GM12873 (cell line): ENCODE results near the gene TMCO5A.

Experiments used
- TF ChIP-seq, protein P1 (sequence below): IDR thresholded peaks from 2 replicates; pipeline ENCODE4 v1.5.1; 2012; ENCODE audit warnings: low read depth, mild to moderate bottlenecking, moderate library complexity, low read length, control low read depth; ENCODE audit not compliant: insufficient read depth; ENCODE audit errors: missing control alignments

The TMCO5A gene

DNA sequence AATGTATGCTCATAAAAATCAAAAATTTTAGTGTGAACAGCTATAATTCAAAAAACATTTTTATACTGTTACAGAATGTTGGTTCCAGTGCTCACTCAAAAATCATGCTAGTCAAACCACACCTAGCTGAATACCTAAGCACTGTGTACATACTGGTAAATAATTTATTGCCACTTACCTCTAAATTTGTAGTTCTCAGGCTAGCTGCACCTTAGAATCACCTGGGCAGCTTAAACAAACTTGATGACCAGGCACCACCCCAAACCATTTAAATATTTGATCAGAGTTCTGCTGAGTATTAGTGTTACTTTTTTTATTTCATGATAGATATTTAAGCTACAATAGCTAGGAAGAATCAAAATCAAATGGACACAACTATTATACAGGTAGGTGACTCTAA, 32.3 kb upstream of the TMCO5A start:
- TF ChIP-seq, protein P1, sequence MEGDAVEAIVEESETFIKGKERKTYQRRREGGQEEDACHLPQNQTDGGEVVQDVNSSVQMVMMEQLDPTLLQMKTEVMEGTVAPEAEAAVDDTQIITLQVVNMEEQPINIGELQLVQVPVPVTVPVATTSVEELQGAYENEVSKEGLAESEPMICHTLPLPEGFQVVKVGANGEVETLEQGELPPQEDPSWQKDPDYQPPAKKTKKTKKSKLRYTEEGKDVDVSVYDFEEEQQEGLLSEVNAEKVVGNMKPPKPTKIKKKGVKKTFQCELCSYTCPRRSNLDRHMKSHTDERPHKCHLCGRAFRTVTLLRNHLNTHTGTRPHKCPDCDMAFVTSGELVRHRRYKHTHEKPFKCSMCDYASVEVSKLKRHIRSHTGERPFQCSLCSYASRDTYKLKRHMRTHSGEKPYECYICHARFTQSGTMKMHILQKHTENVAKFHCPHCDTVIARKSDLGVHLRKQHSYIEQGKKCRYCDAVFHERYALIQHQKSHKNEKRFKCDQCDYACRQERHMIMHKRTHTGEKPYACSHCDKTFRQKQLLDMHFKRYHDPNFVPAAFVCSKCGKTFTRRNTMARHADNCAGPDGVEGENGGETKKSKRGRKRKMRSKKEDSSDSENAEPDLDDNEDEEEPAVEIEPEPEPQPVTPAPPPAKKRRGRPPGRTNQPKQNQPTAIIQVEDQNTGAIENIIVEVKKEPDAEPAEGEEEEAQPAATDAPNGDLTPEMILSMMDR, result no peak

DNA sequence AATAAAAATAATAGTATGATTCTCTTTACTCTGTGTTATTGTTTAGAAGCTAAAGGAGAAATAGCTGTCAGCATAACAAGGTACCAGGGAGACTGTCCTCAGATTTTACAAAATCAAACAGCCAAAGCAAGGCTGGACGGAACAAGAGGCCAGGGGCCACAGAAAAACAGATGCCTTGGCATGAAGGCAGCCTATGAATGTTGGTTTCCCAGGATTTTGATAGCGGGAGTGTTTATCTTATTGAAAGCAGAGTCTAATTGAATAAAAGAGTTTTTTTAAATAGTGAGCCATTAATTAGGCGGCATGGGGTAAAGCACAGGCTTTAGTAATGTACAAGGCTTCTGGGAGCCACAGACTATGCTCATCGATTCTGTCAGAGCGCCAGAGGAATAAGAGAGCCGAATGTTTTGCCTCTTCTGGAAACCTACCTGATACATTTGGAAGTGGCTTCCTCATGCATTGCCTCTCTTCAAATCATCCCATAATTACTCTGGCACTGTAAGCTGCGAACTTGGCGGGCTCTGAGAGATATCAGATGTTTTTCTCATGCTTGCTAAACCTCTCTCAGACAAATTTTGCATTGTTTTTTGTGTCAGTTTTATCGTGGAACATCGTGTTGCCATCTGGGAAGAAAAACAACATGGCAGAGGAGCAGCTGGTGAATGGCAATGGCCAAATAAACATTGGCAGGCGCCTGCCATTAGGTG, 30.4 kb upstream of the TMCO5A start:
- TF ChIP-seq, protein P1, result no peak

DNA sequence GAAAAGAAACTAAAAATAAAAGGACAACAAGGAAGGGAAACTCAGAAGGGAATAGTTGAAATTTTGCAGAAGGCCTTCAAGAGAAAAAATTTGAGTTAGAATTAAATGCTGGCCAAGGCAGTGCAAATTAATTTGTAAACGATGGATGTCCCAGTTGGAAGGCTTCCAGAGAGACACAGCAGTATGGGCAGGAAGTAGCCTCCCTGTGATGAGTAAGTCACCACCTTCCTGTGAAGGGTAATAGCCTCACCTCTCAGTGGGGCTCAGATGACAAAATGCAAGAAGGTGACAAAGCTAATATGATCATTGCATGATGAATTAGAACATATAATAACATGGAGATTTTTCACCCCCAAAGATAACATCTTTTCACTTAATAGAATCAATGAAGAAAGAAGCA, 27.3 kb upstream of the TMCO5A start:
- TF ChIP-seq, protein P1, result no peak

DNA sequence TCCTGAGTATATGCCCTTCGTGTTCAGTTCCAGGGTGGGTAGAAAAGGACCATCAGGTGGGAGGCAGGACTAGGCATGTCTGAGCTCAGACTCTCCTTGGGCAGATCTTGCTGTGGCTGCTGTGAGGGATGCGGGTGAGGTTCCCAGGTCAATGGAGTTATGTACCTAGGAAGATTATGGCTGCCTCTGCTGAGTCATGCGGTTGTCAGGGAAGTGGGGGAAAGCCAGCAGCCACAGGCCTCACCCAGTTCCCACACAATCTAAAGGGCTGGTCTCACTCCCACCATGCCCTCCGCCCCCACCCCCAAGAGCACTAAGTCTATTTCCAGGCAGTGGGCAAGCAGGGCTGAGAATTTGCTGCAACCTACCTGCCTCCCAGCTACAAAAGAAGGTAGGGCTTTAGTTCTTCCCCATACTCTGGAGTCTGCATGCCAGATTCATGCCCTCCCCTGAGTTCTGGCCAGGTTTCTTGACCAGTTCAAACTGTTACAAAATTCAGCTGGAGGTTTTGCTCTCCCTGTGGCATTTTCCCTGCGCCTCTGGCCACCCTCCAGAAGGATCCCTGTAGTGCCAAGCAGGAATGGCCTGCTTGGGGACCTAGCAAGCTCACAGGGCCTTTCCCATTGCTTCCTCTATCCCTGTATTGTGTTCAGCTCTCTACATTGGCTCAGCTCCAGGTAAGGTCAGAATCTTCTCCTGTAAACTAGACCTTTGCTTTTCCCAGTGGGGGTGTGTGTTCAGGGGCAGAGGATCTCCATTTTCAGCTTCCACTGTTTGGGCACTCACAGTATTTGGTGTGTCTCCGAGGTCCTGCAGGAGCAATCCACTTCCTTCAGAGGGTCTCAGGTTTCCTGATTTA, 12.7 kb upstream of the TMCO5A start:
- TF ChIP-seq, protein P1, result no peak

DNA sequence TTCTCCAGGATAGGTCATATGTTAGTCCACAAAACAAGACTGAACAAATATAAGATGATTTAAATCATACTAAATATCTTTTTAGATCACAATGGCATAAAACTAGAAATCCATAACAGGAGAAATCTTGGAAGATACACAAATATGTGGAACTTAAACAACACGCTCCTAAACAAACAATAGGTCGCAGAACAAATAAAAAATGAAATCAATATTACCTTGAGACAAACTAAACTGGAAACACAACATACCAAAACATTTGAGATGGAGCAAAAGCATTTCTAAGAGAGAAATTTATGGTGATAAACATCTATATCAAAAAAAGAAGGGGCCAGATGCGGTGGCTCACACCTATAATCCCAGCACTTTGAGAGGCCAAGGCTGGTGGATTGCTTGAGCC, 8.3 kb upstream of the TMCO5A start:
- TF ChIP-seq, protein P1, result no peak

DNA sequence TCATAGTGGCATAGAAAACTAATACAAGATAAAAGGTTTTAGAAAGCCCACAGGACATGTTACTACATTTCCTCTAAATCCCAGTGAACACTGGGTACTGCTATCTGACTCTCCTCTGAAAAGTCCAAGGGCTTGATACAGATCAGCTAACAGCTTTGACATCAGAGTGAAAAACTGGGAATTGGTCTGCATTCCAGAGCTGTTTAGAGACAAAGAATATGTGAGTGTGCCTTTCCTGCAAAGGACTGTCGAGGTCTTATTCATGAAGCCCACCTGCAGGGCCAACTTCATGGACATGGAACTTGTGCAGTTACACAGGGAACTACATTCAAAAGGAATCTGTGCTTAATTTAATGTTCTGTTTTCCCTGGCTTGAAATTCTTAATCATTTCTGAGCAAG, 5.2 kb upstream of the TMCO5A start:
- TF ChIP-seq, protein P1, result no peak

DNA sequence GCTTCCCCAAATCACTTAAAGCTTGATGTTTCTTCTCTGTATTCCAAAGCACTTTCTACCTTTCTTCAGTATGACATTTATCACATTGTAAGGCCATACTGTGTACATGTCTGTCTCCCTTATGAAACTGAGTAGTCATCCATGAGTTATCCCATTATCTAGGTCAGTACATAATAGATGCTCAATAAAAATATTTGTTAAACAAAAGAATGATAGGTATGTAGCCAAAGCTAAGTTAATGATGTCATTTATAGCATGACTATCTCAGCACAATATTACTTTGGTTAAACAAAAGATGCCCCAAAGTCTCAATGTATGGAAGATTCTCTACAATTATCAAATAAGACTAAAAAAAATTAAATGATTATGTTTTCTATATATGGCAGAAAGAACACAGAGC, 3.1 kb upstream of the TMCO5A start:
- TF ChIP-seq, protein P1, result no peak
